Brain microvascular endothelial cell (primary cell): ENCODE data around the gene CCT2.

ENCODE experiments used
- DNase-seq: peaks from one replicate; pipeline ENCODE4 v3.0.0-alpha.2; 2020
- H3K27ac ChIP-seq: fragments of 250-450 bp; sonication (Bioruptor Pico); 2 replicates; pipeline ENCODE4 v1.5.1; 2020; ENCODE audit warnings: mild to moderate bottlenecking, moderate library complexity
- H3K27me3 ChIP-seq: fragments of 250-450 bp; sonication (Bioruptor Pico); replicated peaks from 2 replicates; pipeline ENCODE4 v1.5.1; 2020; ENCODE audit warnings: mild to moderate bottlenecking
- H3K36me3 ChIP-seq: fragments of 250-450 bp; sonication (Bioruptor Pico); replicated peaks from 2 replicates; pipeline ENCODE4 v1.5.1; 2020; ENCODE audit warnings: mild to moderate bottlenecking
- H3K4me3 ChIP-seq: 2 replicates; pipeline ENCODE4 v1.5.1; 2011; ENCODE audit warnings: low read depth, mild to moderate bottlenecking, control low read depth, low read length, moderate library complexity
- CTCF ChIP-seq: IDR thresholded peaks from 2 replicates; pipeline ENCODE4 v1.5.1; 2011; ENCODE audit warnings: low read depth, mild to moderate bottlenecking, moderate library complexity, low read length, control low read depth, inconsistent platforms; ENCODE audit errors: missing control alignments
- in situ Hi-C: cut with HindIII; loops from 2 replicates; pipeline ENCODE4 v1.10.0; 2017; ENCODE audit warnings: low sequenced_read_pairs, low pct_ligation_motif_present

Gene CCT2

GRCh38 chr12:69616025-69616424 is 30.8 kb downstream of the CCT2 start:
- Histone ChIP-seq H3K27ac (no peak overlapping the region), H3K27me3 (no peaks in the 10 kb centered on the region), H3K4me3 (no peak overlapping the region), H3K36me3 (no peaks in the 10 kb centered on the region)
- in situ Hi-C loops, result no loop called here
- TF ChIP-seq CTCF, result no peak
- no peak for DNase-seq

- no peak for DNase-seq
- Histone ChIP-seq H3K4me3 (no peak overlapping the region), H3K36me3 (no peaks in the 10 kb centered on the region), H3K27ac (no peak overlapping the region), H3K27me3 (no peaks in the 10 kb centered on the region)
- in situ Hi-C loops, result no loop called here
- no peak for TF ChIP-seq CTCF
Measured at GRCh38 chr12:69619050-69619449, 33.8 kb downstream of the CCT2 start.

GRCh38 chr12:69620077-69620476 is 34.8 kb downstream of the CCT2 start:
- H3K27me3 ChIP-seq, result no peaks in the 10 kb centered on the region
- no peak overlapping the region for H3K4me3 ChIP-seq
- no peak overlapping the region for H3K27ac ChIP-seq
- no peak for TF ChIP-seq CTCF
- DNase-seq, result no peak
- H3K36me3 ChIP-seq, result no peaks in the 10 kb centered on the region
- in situ Hi-C loops, result no loop called here

- Histone ChIP-seq H3K4me3 (no peak overlapping the region), H3K27me3 (no peaks in the 10 kb centered on the region), H3K27ac (no peak overlapping the region), H3K36me3 (no peaks in the 10 kb centered on the region)
- no peak for DNase-seq
- no peak for TF ChIP-seq CTCF
- in situ Hi-C loops, result no loop called here
Measured at GRCh38 chr12:69620921-69621320, 35.7 kb downstream of the CCT2 start.

GRCh38 chr12:69621551-69621950 is 36.3 kb downstream of the CCT2 start:
- no peak for DNase-seq
- Histone ChIP-seq H3K36me3 (no peaks in the 10 kb centered on the region), H3K27ac (no peak overlapping the region), H3K4me3 (no peak overlapping the region), H3K27me3 (no peaks in the 10 kb centered on the region)
- in situ Hi-C loops, result no loop called here
- no peak for TF ChIP-seq CTCF

- Histone ChIP-seq H3K27ac (no peak overlapping the region), H3K36me3 (no peaks in the 10 kb centered on the region), H3K27me3 (no peaks in the 10 kb centered on the region), H3K4me3 (no peak overlapping the region)
- no peak for TF ChIP-seq CTCF
- in situ Hi-C loops, result no loop called here
- no peak for DNase-seq
Measured at GRCh38 chr12:69623970-69624369, 38.7 kb downstream of the CCT2 start.
